GM19193 (cell line): Measurements from ENCODE around the gene KLHL10.

Source experiments
- POLR2A ChIP-seq: IDR thresholded peaks from 4 replicates; pipeline ENCODE4 v1.6.1; 2011; ENCODE audit not compliant: insufficient read depth, insufficient read length; ENCODE audit errors: extremely low read depth

The KLHL10 gene

DNA sequence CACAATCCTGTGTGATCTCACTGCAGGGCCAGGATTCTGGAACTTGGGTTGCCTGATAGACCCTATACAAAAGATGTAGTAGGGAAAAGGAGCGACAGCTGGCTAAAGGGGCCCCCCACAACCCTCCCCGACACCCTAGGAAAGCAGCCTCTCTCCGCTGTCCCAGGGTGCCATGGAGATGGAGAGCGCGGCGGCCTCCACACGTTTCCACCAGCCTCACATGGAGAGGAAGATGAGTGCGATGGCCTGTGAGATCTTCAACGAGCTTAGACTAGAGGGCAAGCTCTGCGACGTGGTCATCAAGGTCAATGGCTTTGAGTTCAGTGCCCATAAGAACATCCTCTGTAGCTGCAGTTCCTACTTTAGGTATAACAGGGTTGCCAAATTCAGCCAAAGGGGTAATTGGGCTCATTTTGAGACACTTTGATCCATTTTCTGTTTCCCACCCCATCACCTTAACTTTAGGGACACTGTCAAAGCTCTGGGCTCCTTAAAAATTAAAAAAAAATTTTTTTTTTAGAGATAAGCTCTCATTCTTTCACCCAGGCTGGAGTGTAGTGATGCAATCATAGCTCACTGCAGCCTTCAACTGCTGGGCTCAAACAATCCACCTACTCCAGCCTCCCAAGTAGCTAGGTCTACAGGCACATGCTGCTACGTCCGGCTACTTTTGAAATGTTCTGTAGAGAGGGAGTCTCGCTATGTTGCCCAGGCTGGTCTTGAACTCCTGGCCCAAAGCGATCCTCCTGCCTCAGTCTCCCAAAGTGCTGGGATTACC lies at the start of gene KLHL10:
KLHL10 (plus strand) TSS at position 65 of the 778 bp plus-strand sequence; CDS start at position 173, 108 bp downstream.
- TF ChIP-seq POLR2A, result no peak

DNA sequence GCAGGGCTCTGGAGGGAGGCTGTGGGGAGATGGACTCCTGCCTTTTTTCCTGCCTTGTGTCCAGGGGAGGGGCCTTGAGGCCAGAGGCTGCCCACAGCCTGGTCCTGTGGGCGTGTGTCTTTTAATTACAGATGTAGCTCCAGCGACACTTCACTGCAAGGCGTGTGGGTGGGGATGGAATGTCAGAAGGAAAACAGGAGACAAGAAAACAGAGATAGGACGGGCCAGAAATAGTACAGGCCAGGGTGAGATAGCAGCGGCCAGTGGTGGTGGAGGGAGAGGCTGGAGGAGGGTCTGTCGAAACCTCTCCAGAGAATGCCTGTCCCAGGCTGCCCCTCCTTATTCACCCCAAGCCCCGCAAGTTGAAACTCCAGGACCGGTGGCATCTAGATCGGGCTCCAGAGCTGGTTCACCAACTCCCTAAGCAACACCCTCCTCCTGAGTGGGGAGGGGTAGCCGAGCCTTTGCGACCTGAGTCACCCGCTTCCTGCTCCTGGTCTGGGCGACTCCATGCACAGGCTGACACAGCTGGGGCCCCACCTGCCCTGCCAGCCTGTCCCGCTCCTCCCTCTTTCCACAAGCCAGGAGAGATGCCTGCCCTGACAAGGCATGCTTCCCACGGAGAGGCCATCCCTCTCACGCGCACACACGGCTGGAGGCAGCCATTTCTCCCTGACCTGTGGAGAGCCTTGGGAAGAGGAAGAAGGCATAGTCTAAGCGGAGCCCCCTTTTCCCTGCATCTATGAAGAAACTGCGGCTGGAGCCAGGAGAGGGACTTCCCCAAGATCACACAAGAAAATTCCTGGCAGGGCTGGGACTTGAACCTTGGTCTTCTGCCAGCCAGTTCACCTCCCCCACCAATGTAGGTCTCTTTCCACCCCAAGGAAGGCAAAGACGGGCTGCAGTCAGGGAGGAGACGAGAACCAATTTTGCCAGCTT lies 44.5 kb upstream of the KLHL10 start:
- TF ChIP-seq POLR2A, result no peak

DNA sequence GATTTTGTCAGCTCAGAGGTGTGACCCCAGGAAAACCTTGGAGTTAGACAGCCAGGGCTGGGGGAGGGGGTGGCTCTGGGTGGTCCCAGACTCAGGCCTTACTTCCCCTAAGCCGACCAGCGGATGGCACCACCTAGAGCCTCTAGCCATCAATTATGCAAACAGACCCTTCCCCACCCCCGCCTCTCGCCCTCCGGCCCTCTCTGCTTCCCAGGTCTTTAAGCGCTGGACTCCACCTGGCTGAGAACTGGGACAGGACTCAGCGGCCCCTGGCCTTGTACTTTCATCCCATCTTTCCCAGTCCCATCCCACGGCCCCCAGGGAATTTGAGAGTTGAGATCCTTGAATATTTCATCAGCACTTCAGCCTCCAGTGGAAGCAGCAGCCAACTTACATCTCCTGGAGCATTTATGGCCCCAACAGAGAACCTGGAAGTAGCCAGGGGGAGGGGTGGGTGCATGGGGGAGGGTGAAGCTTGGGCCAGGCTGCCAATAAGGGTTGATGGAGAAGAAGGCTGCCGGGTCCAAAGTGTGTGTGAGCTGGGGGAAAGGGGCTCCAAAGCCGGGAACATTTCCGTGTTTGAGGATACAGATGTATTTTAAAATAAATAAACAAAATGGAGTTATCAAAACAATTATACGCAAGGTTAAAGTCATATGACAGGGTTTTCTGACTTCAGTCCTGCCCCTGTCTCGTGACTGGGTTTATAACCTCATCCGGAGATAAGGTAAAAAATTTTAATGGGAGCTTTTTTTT lies 43.7 kb upstream of the KLHL10 start:
- TF ChIP-seq POLR2A, result no peak

DNA sequence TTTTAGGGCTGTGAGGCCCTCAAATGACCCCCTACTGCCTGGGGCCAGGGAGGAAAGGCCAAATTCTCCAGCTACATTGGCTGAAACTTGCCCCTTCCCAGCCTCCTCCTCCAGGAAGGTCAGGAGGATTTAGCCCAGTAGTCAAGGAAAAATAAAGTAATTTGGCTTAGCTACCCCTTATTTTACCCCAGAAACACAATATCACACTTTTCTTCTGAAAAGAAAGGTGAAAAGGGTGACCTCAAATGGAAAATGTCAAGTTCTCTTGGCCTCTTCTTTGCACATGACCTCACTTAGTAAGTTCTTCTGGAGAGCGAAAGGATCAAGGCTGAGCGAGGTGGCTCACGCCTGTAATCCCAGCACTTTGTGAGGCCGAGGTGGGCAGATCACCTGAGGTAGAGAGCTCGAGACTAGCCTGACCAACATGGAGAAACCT lies 43.1 kb upstream of the KLHL10 start:
- TF ChIP-seq POLR2A, result no peak

DNA sequence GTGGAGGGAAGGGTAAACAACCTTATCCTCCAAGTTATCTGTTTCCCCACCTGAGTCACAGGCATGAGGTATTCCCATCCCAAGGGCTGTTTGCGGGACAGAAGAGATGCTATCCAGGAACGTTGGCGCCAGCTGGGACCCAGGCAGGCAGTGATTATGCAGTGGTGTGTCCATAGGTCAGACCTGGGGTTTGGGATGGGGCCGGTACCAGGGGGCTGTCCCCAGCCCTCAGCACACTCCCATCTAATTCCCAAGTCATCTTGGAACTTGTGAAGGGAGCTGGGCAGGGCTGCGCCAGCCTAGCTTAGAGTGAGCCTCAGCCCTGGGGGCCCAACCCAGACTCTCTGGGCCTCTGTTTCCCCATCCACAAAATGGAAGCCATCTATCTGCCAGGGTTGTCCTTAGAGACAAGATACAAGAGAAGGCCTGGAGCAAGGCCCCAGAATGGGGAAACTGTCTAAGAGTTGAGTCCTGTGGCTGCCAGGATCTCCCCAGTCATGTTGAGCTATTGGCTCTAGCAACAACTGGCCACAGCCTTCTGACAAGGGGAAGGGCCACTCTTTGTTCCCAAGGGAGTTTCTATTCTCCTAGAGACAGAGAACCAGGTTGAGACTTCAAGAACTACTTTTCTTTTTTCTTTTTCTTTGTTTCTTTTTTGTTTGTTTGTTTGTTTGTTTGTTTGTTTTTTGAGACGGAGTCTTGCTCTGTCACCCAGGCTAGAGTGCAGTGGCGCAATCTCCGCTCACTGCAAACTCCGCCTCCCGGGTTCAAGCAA lies 41.3 kb upstream of the KLHL10 start:
- TF ChIP-seq POLR2A, result no peak

DNA sequence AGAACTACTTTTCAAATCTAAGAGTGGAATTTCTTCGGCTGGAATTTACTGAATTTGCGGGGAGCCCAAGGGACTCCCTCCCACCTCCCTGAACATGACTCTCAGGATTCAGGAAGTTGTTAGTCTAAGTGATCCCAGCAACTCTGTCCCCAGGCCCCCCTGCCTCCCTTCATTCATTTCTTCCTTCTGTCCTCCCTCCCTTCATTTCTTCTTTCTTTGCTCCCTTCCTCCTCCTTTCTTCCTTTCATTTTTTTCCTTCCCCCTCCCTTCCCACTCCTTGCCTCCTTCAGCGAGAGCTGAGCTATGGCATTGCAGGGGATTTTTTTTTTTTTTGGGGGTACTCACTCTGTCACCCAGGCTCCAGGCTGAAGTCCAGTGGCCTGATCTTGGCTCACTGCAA lies 40.2 kb upstream of the KLHL10 start:
- TF ChIP-seq POLR2A, result no peak

DNA sequence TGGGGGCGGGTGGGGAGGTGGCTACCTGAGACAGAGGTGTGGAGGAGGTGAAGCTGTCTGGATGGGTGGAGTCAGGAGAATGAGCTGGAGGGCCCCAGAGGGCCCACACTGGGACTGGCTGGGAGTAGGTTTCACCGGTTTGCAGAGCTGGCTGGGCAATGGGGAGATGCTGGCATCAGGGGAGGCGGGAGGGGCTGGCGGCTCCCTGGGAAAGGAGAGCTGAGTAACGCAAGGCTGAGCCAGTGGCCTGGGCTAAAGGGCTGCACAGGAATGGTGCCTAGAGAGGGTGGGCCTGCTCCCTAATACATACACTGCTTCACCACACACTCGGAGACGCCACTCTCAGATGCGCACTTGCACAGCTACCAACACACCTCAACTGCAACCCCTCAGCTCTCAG lies 38.3 kb upstream of the KLHL10 start:
- TF ChIP-seq POLR2A, result no peak

DNA sequence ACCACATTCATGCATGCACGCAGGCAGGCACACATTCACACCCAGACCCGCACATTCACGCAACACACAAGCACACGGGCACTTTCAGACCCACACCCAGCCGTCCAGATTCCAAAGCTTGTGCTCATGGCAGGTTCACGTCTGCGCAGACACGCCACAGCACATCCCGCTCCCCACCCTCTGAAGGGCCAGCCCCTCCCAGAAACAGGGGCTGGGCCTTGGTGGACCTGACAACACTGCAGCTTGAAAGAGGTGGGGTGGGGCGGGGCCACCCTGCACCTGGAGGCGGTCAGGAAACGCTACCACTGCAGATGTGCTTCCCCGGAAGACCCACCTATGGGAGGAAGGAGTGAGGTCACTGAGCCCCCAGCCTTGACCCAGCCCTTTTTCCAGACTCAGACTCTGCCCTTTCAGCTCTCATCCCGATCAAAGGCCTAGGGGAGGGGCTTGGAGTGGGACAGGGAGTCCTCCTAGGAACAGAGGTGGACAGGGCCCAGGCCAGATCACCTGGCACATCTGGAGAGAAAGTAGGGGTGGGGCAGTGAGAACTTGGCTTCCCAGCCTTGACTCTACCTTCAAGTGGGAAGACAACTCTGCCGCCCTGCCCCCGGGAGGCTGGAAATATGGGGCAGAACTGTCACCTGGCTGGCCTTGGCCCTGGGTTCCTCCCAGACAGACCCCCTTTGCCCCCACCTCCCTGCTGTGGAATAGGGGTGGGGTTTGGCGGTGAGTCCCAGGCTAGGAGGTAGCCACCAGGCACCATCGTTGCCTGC lies 36.8 kb upstream of the KLHL10 start:
- TF ChIP-seq POLR2A, result no peak

DNA sequence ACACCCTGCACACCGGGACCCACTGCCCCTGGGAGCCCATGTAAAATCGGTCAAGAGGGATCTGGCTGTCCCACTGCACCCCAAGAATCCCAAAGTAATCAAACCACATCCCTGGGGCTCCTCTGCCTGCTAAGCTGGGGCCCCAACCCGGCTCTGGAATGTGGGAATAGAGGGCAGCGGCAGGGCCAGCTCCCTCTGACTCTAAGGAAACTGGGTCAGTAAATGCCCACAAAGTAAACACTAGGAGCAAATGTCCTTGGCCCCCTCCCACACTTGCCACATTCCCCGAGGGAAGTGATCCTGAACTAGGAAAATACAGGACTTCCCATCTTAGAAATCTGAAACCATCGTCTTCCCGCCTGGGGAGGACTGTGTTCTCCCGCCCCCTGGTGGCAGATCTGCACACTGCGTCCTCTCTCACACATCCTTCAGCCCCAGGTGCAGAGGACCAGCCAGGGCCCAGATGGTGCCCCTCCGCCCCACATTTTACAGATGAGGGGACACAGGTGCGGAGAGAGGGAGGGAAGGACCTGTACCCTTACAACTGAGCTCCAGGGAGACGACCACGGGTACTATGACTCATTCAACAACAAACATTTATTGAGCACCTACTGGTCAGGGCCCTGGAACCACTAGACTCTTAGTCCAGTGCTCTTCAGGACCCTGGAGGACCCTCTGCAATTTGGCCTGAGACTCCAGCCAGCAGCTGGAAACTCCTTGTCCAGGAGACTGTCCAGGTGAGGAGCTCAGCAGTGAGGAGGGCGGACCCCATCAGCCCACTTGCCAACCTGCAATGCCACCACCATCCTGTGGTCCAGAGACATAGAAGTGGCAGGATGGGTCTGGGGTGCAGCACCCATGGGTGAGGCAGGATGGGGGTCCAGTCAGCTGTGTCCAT lies 36.0 kb upstream of the KLHL10 start:
- no peak for TF ChIP-seq POLR2A

DNA sequence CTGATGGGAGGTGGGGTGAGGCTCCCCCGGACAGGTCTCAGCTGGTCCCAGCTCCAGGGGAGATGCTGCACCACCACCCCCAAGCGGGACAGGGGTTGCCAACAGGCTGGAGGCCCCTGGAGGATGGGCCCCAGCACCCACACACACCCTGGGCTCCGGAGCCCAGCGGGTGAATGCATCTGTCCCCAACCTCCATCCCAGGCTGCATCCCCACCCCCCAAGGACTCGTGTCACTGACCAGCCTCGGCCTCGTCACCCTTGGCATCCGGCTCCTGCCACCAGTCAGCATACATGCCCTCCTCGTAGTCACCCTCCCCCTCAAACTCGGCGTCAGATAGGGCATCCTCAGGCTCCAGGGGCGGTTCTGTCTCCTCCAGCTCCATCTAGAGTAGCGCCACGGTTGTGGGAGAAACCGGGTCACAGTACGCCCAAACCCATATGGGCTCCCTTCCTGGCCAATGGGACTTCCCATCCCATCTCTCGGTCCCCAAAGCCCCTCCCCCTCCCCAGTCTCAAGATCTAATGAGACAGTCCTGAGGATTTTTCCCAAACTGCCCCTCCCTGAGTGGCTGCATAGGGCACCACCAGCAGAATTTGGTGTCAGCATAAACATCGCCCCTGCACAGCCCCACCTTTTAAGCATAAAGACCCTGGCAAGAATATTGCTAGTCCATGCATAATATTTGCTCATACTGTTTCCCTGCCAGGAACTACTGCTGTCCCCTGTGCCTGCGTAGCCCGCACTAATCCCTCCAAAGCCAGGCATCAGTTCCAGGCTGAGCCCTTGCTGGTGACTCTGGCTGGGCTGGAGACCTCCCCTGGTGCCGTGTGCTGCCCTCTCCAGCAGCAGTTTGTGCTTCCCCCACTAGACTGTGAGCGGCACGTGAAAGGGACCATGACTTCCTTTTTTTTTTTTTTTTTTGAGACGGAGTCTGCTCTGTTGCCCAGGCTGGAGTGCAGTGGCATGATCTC lies 34.3 kb upstream of the KLHL10 start:
- TF ChIP-seq POLR2A, result no peak

DNA sequence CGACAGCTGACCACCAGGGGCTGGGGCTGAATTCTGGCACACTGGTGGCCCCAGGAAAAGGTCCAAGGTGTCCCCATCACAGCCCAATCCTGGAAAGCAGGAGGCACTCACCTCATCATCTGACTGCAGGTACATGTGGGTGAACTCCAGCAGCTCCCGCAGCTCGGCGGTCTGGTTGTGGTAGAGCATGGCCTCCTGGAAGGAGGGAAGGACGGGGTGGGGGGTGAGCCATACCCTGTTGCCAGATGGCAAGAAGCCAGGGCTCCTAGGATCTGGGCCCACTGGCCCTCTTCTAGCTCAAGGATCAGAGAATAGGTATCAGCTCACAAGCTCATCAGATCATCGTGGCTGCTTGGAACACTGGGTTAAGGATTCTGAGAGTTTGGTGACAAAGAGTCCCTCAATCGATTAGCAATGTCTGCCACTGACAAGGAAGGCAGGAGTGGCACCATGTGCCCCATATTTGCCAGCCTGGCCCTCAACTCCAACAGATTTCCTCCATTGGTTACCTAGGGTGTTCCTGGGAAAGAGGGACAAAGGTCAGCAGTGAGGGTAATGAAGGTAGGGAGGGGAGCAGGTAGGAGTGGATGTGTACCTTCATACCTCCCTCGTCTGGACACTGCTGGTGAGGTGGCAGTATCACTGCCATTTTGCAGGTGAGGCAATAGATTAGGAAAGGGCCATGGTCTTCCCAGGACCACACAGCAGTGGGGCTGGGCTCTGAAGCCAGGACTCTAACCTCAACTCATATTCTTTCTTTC lies 30.8 kb upstream of the KLHL10 start:
- TF ChIP-seq POLR2A, result no peak
